MG63 (cell line): ENCODE results near the gene OXNAD1. TPM values are rescaled to one million over a fixed set of nuclear protein-coding genes. Genes with fewer than 3 reads are reported as not detected.
A peak's percentile ranks its signal among the peaks of the same experiment; 100 is the strongest.

Experiments
- DNase-seq: peaks from one replicate; pipeline ENCODE4 v3.0.0-alpha.2; 2020
- H3K27me3 ChIP-seq: fragments of 250-450 bp; sonication (Bioruptor Pico); 2 replicates; pipeline ENCODE4 v1.5.1; 2020; ENCODE audit warnings: mild to moderate bottlenecking, moderate library complexity
- H3K36me3 ChIP-seq: fragments of 250-450 bp; sonication (Bioruptor Pico); 2 replicates; pipeline ENCODE4 v1.5.1; 2020; ENCODE audit warnings: mild to moderate bottlenecking, moderate library complexity
- H3K4me3 ChIP-seq: fragments of 250-450 bp; sonication (Bioruptor Pico); 2 replicates; pipeline ENCODE4 v1.5.1; 2020; ENCODE audit warnings: mild to moderate bottlenecking, moderate library complexity
- H3K9me3 ChIP-seq: fragments of 250-450 bp; sonication (Bioruptor Pico); 2 replicates; pipeline ENCODE4 v1.5.1; 2020; ENCODE audit warnings: mild to moderate bottlenecking, moderate library complexity
- total RNA-seq: library from RNA; depleted of rRNA; stranded (reverse); fragments of >200 nt; shearing (Covaris generic); gene quantifications from 2 replicates; pipeline ENCODE4 v1.2.3, GENCODE V29; 2014; ENCODE audit warnings: low replicate concordance; rRNA removed

Gene OXNAD1
- total RNA-seq, 1 experiment from 2014 or later = 8.8 TPM

- Histone ChIP-seq H3K4me3 (no peak overlapping the region), H3K27me3 (no peaks in the 10 kb centered on the region), H3K9me3 (no peaks in the 10 kb centered on the region), H3K36me3 (peaks cover 6% of the 10 kb centered on the region; the same call in 1 of the 2 replicates)
- DNase-seq = no peak
Measured at GRCh38 chr3:16346413-16347081, 81.5 kb downstream of the OXNAD1 start.

GRCh38 chr3:16347548-16347947 lies 82.5 kb downstream of the OXNAD1 start:
- no peak for DNase-seq
- no peak overlapping the region for H3K4me3 ChIP-seq

GRCh38 chr3:16349986-16350596 lies 85.1 kb downstream of the OXNAD1 start:
- no peaks in the 10 kb centered on the region for H3K9me3 ChIP-seq
- DNase-seq = peak; percentile 63
- H3K27me3 ChIP-seq = no peaks in the 10 kb centered on the region
- peaks cover 6% of the 10 kb centered on the region; the same call in 1 of the 2 replicates for H3K36me3 ChIP-seq
- H3K4me3 ChIP-seq = no peak overlapping the region

More at GRCh38 chr3:16347548-16347947, 82.5 kb downstream of the OXNAD1 start:
- H3K36me3 ChIP-seq = peaks cover 6% of the 10 kb centered on the region; the same call in 1 of the 2 replicates
- H3K27me3 ChIP-seq = no peaks in the 10 kb centered on the region
- no peaks in the 10 kb centered on the region for H3K9me3 ChIP-seq

- peaks cover 6% of the 10 kb centered on the region; the same call in 1 of the 2 replicates for H3K36me3 ChIP-seq
- no peak overlapping the region for H3K4me3 ChIP-seq
- DNase-seq = no peak
- H3K9me3 ChIP-seq = no peaks in the 10 kb centered on the region
- no peaks in the 10 kb centered on the region for H3K27me3 ChIP-seq
Measured at GRCh38 chr3:16350597-16351318, 85.7 kb downstream of the OXNAD1 start.

GRCh38 chr3:16352428-16352827 lies 87.4 kb downstream of the OXNAD1 start:
- Histone ChIP-seq H3K27me3 (no peaks in the 10 kb centered on the region), H3K9me3 (no peaks in the 10 kb centered on the region), H3K4me3 (no peak overlapping the region), H3K36me3 (peaks cover 6% of the 10 kb centered on the region; the same call in 1 of the 2 replicates)
- DNase-seq = no peak

- no peak for DNase-seq
- Histone ChIP-seq H3K27me3 (no peaks in the 10 kb centered on the region), H3K4me3 (no peak overlapping the region), H3K9me3 (no peaks in the 10 kb centered on the region), H3K36me3 (peaks cover 3% of the 10 kb centered on the region; the same call in 1 of the 2 replicates)
Measured at GRCh38 chr3:16354291-16354690, 89.3 kb downstream of the OXNAD1 start.

Other genes with a start within 250 kb of the OXNAD1 start
- gene GALNT15, start 90.5 kb upstream of the OXNAD1 start, total RNA-seq = not detected in 2 replicates
- gene DPH3, start 269 bp upstream of the OXNAD1 start, total RNA-seq = 3.4 and 6.0 TPM in 2 replicates
- gene RFTN1, start 248.5 kb downstream of the OXNAD1 start, total RNA-seq = 42.1 and 44.1 TPM in 2 replicates